Mesenchymal stem cell (in vitro differentiated cells and primary cell): ENCODE data around the gene PLET1.

Experiments used
- DNase-seq: peaks from one replicate; pipeline ENCODE4 v3.0.0-alpha.2; 2013
- H2AFZ ChIP-seq: one replicate; pipeline ENCODE4 v1.6.1; 2013; ENCODE audit warnings: low read depth, mild to moderate bottlenecking, control low read depth, inconsistent platforms, low read length, moderate library complexity
- H2AK5ac ChIP-seq: 2 replicates; pipeline ENCODE4 v1.6.1; 2013; ENCODE audit warnings: low read length, moderate library complexity, mild to moderate bottlenecking, inconsistent platforms; ENCODE audit not compliant: severe bottlenecking
- H2BK120ac ChIP-seq: one replicate; pipeline ENCODE4 v1.6.1; 2013; ENCODE audit warnings: low read depth, mild to moderate bottlenecking, inconsistent platforms, low read length, moderate library complexity
- H2BK12ac ChIP-seq, 2 experiments: one replicate each; pipeline ENCODE4 v1.6.1; 2013; ENCODE audit warnings: inconsistent platforms in 2 of 2, low read length in 2 of 2, mild to moderate bottlenecking in 2 of 2, moderate library complexity in 2 of 2, control low read depth in 1 of 2
- H2BK15ac ChIP-seq: one replicate; pipeline ENCODE4 v1.6.1; 2013; ENCODE audit warnings: mild to moderate bottlenecking, low read depth, inconsistent platforms; ENCODE audit not compliant: poor library complexity, severe bottlenecking
- H2BK5ac ChIP-seq: 2 replicates; pipeline ENCODE4 v1.6.1; 2013; ENCODE audit warnings: low read depth, mild to moderate bottlenecking, low read length, control low read depth, inconsistent platforms; ENCODE audit not compliant: poor library complexity, severe bottlenecking
- H3K14ac ChIP-seq, 2 experiments: one replicate each; pipeline ENCODE4 v1.6.1; 2013; ENCODE audit warnings: inconsistent platforms in 2 of 2, low read length in 2 of 2, control low read depth in 1 of 2, mild to moderate bottlenecking in 1 of 2, moderate library complexity in 1 of 2
- H3K18ac ChIP-seq, 2 experiments: one replicate each; pipeline ENCODE4 v1.6.1; 2013; ENCODE audit warnings: inconsistent platforms in 2 of 2, low read length in 2 of 2, control low read depth in 1 of 2, low read depth in 1 of 2, mild to moderate bottlenecking in 1 of 2
- H3K23ac ChIP-seq, 2 experiments: one replicate each; pipeline ENCODE4 v1.6.1; 2013; ENCODE audit warnings: inconsistent platforms in 2 of 2, low read length in 2 of 2, mild to moderate bottlenecking in 2 of 2, moderate library complexity in 2 of 2, control low read depth in 1 of 2
- H3K27ac ChIP-seq: 2 replicates; pipeline ENCODE4 v1.5.1; 2013; ENCODE audit warnings: mild to moderate bottlenecking, moderate library complexity, low read length, control low read depth, inconsistent platforms; ENCODE audit not compliant: poor library complexity, severe bottlenecking
- H3K27me3 ChIP-seq, 2 experiments: 2 replicates each; pipeline versions ENCODE4 v1.6.1 to v1.7.0; 2013; ENCODE audit warnings: low read length in 2 of 2, mild to moderate bottlenecking in 2 of 2, moderate library complexity in 2 of 2, control low read depth in 1 of 2, inconsistent platforms in 1 of 2; ENCODE audit not compliant: control insufficient read depth in 1 of 2, insufficient read depth in 1 of 2
- H3K36me3 ChIP-seq, 2 experiments: 2 replicates each; pipeline versions ENCODE4 v1.6.1 to v1.7.0; 2013; ENCODE audit warnings: low read length in 2 of 2, control low read depth in 1 of 2, inconsistent platforms in 1 of 2, low read depth in 1 of 2, mild to moderate bottlenecking in 1 of 2; ENCODE audit not compliant: insufficient read depth in 2 of 2, control insufficient read depth in 1 of 2
- H3K4ac ChIP-seq, 2 experiments: one replicate each; pipeline ENCODE4 v1.6.1; 2013; ENCODE audit warnings: inconsistent platforms in 2 of 2, low read length in 2 of 2, mild to moderate bottlenecking in 2 of 2, moderate library complexity in 2 of 2, control low read depth in 1 of 2, low read depth in 1 of 2
- H3K4me1 ChIP-seq: 2 replicates; pipeline ENCODE4 v1.6.1; 2013; ENCODE audit warnings: low read depth, low read length, control low read depth; ENCODE audit not compliant: control insufficient read depth, insufficient read depth
- H3K4me2 ChIP-seq: 2 replicates; pipeline ENCODE4 v1.6.1; 2013; ENCODE audit warnings: low read length, mild to moderate bottlenecking, inconsistent platforms; ENCODE audit not compliant: poor library complexity, severe bottlenecking
- H3K4me3 ChIP-seq, 2 experiments: 2 replicates each; pipeline versions ENCODE4 v1.5.1 to v1.7.0; 2013; ENCODE audit warnings: low read length in 2 of 2, mild to moderate bottlenecking in 2 of 2, control low read depth in 1 of 2, low read depth in 1 of 2; ENCODE audit not compliant: insufficient read depth in 1 of 2
- H3K79me1 ChIP-seq: replicated peaks from 2 replicates; pipeline ENCODE4 v1.6.1; 2013; ENCODE audit warnings: mild to moderate bottlenecking, control low read depth, low read length, inconsistent platforms; ENCODE audit not compliant: poor library complexity, severe bottlenecking
- H3K9ac ChIP-seq: 2 replicates; pipeline ENCODE4 v1.7.0; 2013; ENCODE audit warnings: mild to moderate bottlenecking, low read length, moderate library complexity
- H3K9me3 ChIP-seq: 2 replicates; pipeline ENCODE4 v1.7.0; 2013; ENCODE audit warnings: mild to moderate bottlenecking, low read length; ENCODE audit not compliant: control insufficient read depth
- H4K8ac ChIP-seq: one replicate; pipeline ENCODE4 v1.6.1; 2013; ENCODE audit warnings: inconsistent platforms, mild to moderate bottlenecking, low read length, moderate library complexity
- H4K91ac ChIP-seq: one replicate; pipeline ENCODE4 v1.6.1; 2013; ENCODE audit warnings: mild to moderate bottlenecking, low read length, inconsistent platforms
- WGBS: methylation state at CpG from one replicate; pipeline ENCODE4 v1.1.7; 2013; ENCODE audit warnings: mixed read lengths; 5-methylcytosine and 5-hydroxymethylcytosine counted together

PLET1 gene

DNA sequence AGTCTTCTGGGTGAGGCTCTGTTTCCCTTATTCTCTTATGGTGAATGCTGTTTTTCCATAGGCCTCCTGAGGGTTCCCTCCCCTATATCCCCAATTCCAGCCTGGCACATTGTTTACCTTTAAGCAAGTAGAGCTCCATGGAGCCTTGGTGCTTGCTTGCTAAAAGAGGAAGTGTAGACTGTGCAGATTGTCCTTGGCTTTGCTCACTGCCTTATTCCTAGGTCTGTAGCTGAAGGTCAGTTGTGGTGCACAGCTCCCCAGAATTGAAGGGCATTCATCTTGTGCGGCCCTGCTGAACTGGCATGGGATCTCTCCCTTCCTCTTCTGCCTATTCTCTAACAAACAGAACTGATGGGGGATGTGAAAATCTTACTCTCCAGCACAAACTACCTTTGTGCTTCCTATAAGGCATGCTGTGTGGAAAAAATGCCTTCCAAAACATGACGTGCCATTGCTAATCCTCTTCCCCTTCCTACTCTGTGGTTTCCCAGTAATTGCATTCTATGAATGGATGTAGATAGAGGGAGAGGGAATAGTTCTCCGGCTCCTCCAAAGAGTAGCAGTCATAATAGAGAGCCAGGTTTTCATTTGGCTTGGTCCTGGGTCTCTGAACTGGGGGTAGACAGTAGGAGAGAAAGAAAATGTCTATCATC is 34.2 kb upstream of the PLET1 start:
- no peak overlapping the region for H3K9ac ChIP-seq
- no peaks in the 10 kb centered on the region for H3K79me1 ChIP-seq
- H3K36me3 ChIP-seq, result peaks cover 0 to 3% of the 10 kb centered on the region in 2 experiments
- no peak overlapping the region for H4K8ac ChIP-seq
- H2BK5ac ChIP-seq, result no peak overlapping the region
- no peak overlapping the region for H3K14ac ChIP-seq
- no peak overlapping the region for H3K27ac ChIP-seq
- no peak overlapping the region for H3K18ac ChIP-seq
- H2AFZ ChIP-seq, result no peak overlapping the region
- H2BK15ac ChIP-seq, result no peak overlapping the region
- peak overlapping the region in 1 of 2 experiments; percentile 23 for H2BK12ac ChIP-seq
- no peak overlapping the region for H2AK5ac ChIP-seq
- peaks cover 6% of the 10 kb centered on the region for H3K4me1 ChIP-seq
- WGBS, result 95% methylated on average over 2 of the region's 3 CpGs
- H3K4me3 ChIP-seq, result no peak overlapping the region
- peak overlapping the region; percentile 77 for H4K91ac ChIP-seq
- H3K27me3 ChIP-seq, result peaks cover 0 to 1% of the 10 kb centered on the region in 2 experiments
- no peak overlapping the region for H2BK120ac ChIP-seq
- no peak overlapping the region for H3K4me2 ChIP-seq
- H3K4ac ChIP-seq, result no peak overlapping the region
- H3K9me3 ChIP-seq, result no peaks in the 10 kb centered on the region
- H3K23ac ChIP-seq, result no peak overlapping the region
- DNase-seq, result peak; percentile 12

DNA sequence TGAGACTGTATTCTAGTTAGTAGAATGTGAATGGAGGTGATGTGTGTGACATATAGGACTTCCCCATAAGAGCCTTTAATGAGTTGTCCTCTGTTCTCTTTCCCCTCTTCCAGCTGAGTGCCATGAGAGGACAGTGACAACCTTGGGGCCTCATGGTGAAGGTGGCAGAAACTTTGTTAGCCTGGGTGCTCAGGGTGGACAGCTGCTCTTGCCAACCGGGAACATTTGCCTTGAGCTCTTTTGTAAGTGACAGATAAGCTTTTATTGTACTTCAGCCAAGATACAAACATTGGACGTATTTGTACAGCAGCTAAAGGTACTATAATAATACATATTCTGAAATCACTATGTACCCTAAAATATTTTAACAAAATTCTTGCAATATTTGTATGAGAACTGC is 33.0 kb upstream of the PLET1 start:
- no peak overlapping the region for H2AK5ac ChIP-seq
- H3K79me1 ChIP-seq, result no peaks in the 10 kb centered on the region
- H3K4me3 ChIP-seq, result no peak overlapping the region
- H3K4me2 ChIP-seq, result no peak overlapping the region
- H3K23ac ChIP-seq, result no peak overlapping the region
- no peak overlapping the region for H2BK15ac ChIP-seq
- no peak overlapping the region for H4K8ac ChIP-seq
- H3K27me3 ChIP-seq, result no peaks in the 10 kb centered on the region
- no peak overlapping the region for H2BK5ac ChIP-seq
- H3K14ac ChIP-seq, result no peak overlapping the region
- peak overlapping the region; percentile 31 for H3K9ac ChIP-seq
- no peak overlapping the region for H2AFZ ChIP-seq
- H3K36me3 ChIP-seq, result peaks cover 0 to 3% of the 10 kb centered on the region in 2 experiments
- H2BK12ac ChIP-seq, result peak overlapping the region in 1 of 2 experiments; percentile 17
- peak overlapping the region in 1 of 2 experiments; percentile 6 for H3K4ac ChIP-seq
- H4K91ac ChIP-seq, result no peak overlapping the region
- no peaks in the 10 kb centered on the region for H3K9me3 ChIP-seq
- no peak overlapping the region for H2BK120ac ChIP-seq
- no CpG with 5 or more reads among the region's 2 CpGs for WGBS
- peak overlapping the region in 1 of 2 experiments; percentile 54 for H3K18ac ChIP-seq
- H3K27ac ChIP-seq, result no peak overlapping the region
- peaks cover 7% of the 10 kb centered on the region for H3K4me1 ChIP-seq
- DNase-seq, result no peak

DNA sequence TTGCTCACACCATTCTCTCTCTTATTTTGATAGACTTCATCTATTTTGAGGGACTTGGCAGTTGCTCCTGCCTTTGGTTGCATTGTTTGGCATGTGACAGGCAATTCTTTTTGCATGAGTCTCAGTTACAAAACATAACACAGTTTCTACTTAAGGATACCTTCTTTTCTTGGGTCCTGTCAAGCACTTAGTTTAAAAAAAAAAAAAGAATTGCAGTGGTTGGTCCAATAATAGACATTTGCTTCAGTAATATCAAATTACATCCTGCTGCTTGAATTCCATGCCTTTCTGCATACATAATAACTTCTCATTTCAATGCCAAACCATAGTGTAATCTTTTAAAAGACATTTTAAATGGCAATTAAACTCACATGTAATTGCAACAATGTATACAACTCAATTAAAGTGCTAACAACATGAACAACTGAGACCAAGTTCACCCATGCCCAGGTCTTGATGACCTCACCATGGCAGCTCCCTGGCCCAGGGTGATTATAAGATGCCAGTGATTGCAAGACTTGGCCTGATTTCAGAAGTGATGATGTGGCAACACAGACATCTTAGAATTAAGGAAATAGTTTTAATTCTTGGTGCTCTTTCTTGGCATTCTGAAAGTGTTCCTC is 32.2 kb upstream of the PLET1 start:
- Histone ChIP-seq H2BK5ac (no peak overlapping the region), H3K4me3 (no peak overlapping the region), H3K27me3 (no peaks in the 10 kb centered on the region), H2BK12ac (peak overlapping the region in 1 of 2 experiments; percentile 80), H2AFZ (no peak overlapping the region), H3K9ac (peak overlapping the region; percentile 31), H3K23ac (no peak overlapping the region), H2AK5ac (no peak overlapping the region), H4K8ac (no peak overlapping the region), H4K91ac (no peak overlapping the region), H3K27ac (peak overlapping the region; percentile 44), H3K14ac (no peak overlapping the region), H3K4ac (no peak overlapping the region), H3K4me2 (no peak overlapping the region), H3K9me3 (no peaks in the 10 kb centered on the region), H3K36me3 (peaks cover 0 to 2% of the 10 kb centered on the region in 2 experiments), H2BK15ac (no peak overlapping the region), H3K4me1 (peaks cover 6% of the 10 kb centered on the region), H3K18ac (peak overlapping the region in 1 of 2 experiments; percentile 90), H2BK120ac (no peak overlapping the region), H3K79me1 (no peaks in the 10 kb centered on the region)
- peak; percentile 60 for DNase-seq

DNA sequence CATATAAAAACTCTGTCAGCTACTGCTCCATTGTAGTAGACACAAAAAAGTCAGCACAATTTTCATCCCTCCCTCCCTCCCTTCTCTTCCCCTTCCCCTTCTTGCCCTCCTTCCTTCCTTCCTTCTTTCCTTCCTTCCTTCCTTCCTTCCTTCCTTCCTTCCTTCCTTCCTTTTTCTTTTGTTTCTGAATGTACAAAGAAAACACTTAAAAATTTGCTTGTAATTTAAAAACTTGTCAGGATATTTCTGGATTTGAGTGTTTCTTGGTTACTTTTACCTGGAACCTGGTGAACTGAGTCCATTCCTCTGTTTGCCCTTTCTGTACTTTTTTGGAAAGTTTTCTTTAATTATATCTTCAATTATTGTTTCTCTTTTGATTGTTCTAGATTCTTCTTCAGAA is 31.5 kb upstream of the PLET1 start:
- H2BK12ac ChIP-seq, result no peak overlapping the region
- H2AFZ ChIP-seq, result no peak overlapping the region
- H3K18ac ChIP-seq, result no peak overlapping the region
- no peak overlapping the region for H4K8ac ChIP-seq
- H3K4me3 ChIP-seq, result no peak overlapping the region
- H3K4ac ChIP-seq, result no peak overlapping the region
- H3K4me1 ChIP-seq, result peaks cover 6% of the 10 kb centered on the region
- H2BK15ac ChIP-seq, result no peak overlapping the region
- H3K9me3 ChIP-seq, result no peaks in the 10 kb centered on the region
- H2AK5ac ChIP-seq, result no peak overlapping the region
- no peak overlapping the region for H3K14ac ChIP-seq
- no peaks in the 10 kb centered on the region for H3K79me1 ChIP-seq
- H3K36me3 ChIP-seq, result no peaks in the 10 kb centered on the region
- no peak overlapping the region for H3K23ac ChIP-seq
- no peaks in the 10 kb centered on the region for H3K27me3 ChIP-seq
- H4K91ac ChIP-seq, result no peak overlapping the region
- H3K27ac ChIP-seq, result no peak overlapping the region
- H3K4me2 ChIP-seq, result no peak overlapping the region
- H2BK120ac ChIP-seq, result no peak overlapping the region
- H3K9ac ChIP-seq, result peak overlapping the region; percentile 14
- H2BK5ac ChIP-seq, result no peak overlapping the region
- DNase-seq, result no peak
